ENCODE results near the gene ADGRL2. TPM values are rescaled to one million over a fixed set of nuclear protein-coding genes. Genes with fewer than 3 reads are reported as not detected.

ADGRL2 gene
- total and polyA plus RNA-seq, 2 of the 4 experiments (the other 2 are of a cell fraction) = 17.0 to 42.7 TPM

DNA sequence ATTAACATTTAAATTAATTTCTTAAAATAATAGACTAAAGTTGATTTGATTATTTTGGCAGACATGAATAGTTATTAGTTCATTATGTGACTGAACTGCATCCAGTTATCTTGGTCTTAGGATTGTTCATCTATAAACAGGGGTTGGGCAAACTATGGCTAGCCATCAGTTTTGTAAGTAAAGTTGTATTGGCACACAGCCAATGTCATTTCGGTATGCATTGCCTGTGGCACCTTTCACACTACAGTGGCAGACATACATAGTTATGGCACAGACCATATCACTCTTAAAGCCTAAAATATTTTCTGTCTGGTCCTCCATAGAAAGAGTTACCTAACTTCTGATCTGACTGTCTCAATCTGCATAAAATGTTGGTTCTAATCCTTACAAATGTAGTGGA is 27.2 kb downstream of the ADGRL2 start:
- intact Hi-C loops (cut with micrococcal nuclease) = no loop called here
- no peak overlapping the region for H3K4ac ChIP-seq (ENCODE audit: low read depth, low read length)
- H3K4me3 ChIP-seq (ENCODE audit: insufficient read depth, low read depth, low read length) = no peak overlapping the region
- dilution Hi-C loops (cut with HindIII; ENCODE audit: low sequenced_read_pairs, unreplicated experiment) = no loop called here
- H4K5ac ChIP-seq (ENCODE audit: low read depth, low read length) = no peak overlapping the region
- no peaks in the 10 kb centered on the region for H3K27me3 ChIP-seq (ENCODE audit: control insufficient read depth, insufficient read depth, low read length)
- TF ChIP-seq MAZ (IDR thresholded peaks at IDR 0.05; ENCODE audit: borderline replicate concordance, low read depth, low read length) (no peak), MAFK (IDR thresholded peaks at IDR 0.05; ENCODE audit: low read depth, low read length) (no peak), CHD1 (IDR thresholded peaks at IDR 0.05; ENCODE audit: low read depth, low read length) (no peak), NFE2L2 (IDR thresholded peaks at IDR 0.05; ENCODE audit: low read depth, low read length) (no peak), FOS (IDR thresholded peaks at IDR 0.05; ENCODE audit: low read depth, low read length) (no peak), BHLHE40 (IDR thresholded peaks at IDR 0.05; ENCODE audit: low read depth, low read length) (no peak), RAD21 (IDR thresholded peaks at IDR 0.05; ENCODE audit: low read length) (no peak), POLR2A (IDR thresholded peaks at IDR 0.05; ENCODE audit: low read depth, low read length) (no peak), RFX5 (IDR thresholded peaks at IDR 0.05; ENCODE audit: low read depth, low read length) (no peak), RCOR1 (IDR thresholded peaks at IDR 0.05; ENCODE audit: insufficient replicate concordance, low read length) (no peak), SMC3 (IDR thresholded peaks at IDR 0.05; ENCODE audit: low read depth, low read length) (no peak), MXI1 (IDR thresholded peaks at IDR 0.05; ENCODE audit: borderline replicate concordance, low read depth, low read length) (no peak), CEBPB (IDR thresholded peaks at IDR 0.05; ENCODE audit: low read depth, low read length) (no peak)
- TF ChIP-seq, protein P1, sequence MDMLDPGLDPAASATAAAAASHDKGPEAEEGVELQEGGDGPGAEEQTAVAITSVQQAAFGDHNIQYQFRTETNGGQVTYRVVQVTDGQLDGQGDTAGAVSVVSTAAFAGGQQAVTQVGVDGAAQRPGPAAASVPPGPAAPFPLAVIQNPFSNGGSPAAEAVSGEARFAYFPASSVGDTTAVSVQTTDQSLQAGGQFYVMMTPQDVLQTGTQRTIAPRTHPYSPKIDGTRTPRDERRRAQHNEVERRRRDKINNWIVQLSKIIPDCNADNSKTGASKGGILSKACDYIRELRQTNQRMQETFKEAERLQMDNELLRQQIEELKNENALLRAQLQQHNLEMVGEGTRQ (IDR thresholded peaks at IDR 0.05; ENCODE audit: low read depth, low read length) = no peak
- TF ChIP-seq, protein P2, sequence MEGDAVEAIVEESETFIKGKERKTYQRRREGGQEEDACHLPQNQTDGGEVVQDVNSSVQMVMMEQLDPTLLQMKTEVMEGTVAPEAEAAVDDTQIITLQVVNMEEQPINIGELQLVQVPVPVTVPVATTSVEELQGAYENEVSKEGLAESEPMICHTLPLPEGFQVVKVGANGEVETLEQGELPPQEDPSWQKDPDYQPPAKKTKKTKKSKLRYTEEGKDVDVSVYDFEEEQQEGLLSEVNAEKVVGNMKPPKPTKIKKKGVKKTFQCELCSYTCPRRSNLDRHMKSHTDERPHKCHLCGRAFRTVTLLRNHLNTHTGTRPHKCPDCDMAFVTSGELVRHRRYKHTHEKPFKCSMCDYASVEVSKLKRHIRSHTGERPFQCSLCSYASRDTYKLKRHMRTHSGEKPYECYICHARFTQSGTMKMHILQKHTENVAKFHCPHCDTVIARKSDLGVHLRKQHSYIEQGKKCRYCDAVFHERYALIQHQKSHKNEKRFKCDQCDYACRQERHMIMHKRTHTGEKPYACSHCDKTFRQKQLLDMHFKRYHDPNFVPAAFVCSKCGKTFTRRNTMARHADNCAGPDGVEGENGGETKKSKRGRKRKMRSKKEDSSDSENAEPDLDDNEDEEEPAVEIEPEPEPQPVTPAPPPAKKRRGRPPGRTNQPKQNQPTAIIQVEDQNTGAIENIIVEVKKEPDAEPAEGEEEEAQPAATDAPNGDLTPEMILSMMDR (conservative IDR thresholded peaks at IDR 0.05; ENCODE audit: low read depth, low read length) = no peak
- TF ChIP-seq, protein P3, sequence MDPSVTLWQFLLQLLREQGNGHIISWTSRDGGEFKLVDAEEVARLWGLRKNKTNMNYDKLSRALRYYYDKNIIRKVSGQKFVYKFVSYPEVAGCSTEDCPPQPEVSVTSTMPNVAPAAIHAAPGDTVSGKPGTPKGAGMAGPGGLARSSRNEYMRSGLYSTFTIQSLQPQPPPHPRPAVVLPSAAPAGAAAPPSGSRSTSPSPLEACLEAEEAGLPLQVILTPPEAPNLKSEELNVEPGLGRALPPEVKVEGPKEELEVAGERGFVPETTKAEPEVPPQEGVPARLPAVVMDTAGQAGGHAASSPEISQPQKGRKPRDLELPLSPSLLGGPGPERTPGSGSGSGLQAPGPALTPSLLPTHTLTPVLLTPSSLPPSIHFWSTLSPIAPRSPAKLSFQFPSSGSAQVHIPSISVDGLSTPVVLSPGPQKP (IDR thresholded peaks at IDR 0.05; ENCODE audit: borderline replicate concordance, low read depth, low read length) = no peak
- ChIA-PET CTCF (interaction anchor here (0.7 kb wide), 1 partner anchor 1050 kb away, joined by 6 read pairs; no protein-coding TSS in a partner anchor), POLR2A (ENCODE audit: unreplicated experiment) (no interaction called here)
- no peak overlapping the region for H2AK5ac ChIP-seq (ENCODE audit: low read depth, low read length)
- H4K8ac ChIP-seq (ENCODE audit: low read depth in 2 of 2, low read length in 2 of 2) = no peak overlapping the region
- no CpG with 5 or more reads among the region's 1 CpG for WGBS, 2 experiments (ENCODE audit: extremely low coverage in 2 of 2, insufficient read length in 1 of 2)
- no peak overlapping the region for H3K4me2 ChIP-seq (ENCODE audit: low read depth, low read length)
- BruUV-seq (replicated peaks) = no TSS peak
- H3K56ac ChIP-seq (ENCODE audit: extremely low read depth, insufficient read depth, low read length) = no peak overlapping the region
- in situ Hi-C loops (cut with MboI; ENCODE audit: low sequenced_read_pairs) = no loop called here
- H3K9me3 ChIP-seq (ENCODE audit: control insufficient read depth, insufficient read depth, low read length) = no peaks in the 10 kb centered on the region
- H3K4me1 ChIP-seq (ENCODE audit: control insufficient read depth, insufficient read depth, low read length) = peaks cover 1% of the 10 kb centered on the region; the same call in 1 of the 2 replicates
- no peaks in the 10 kb centered on the region for H3K79me1 ChIP-seq (ENCODE audit: low read depth in 1 of 2, low read length in 2 of 2)
- H3K36me3 ChIP-seq (ENCODE audit: control insufficient read depth, insufficient read depth, low read length) = no peaks in the 10 kb centered on the region
- H3K9ac ChIP-seq (ENCODE audit: low read depth, low read length) = no peak overlapping the region
- DNase-seq (no peak), ATAC-seq (ENCODE audit: low read depth) (no peak)
- no peak overlapping the region for H2BK15ac ChIP-seq (ENCODE audit: low read depth, low read length)
- no peak overlapping the region for H2AK9ac ChIP-seq (replicated peaks; ENCODE audit: low read depth, low read length, poor library complexity)
- no peaks in the 10 kb centered on the region for H3K9me1 ChIP-seq (ENCODE audit: insufficient read depth, low read length)
- H3K14ac ChIP-seq (replicated peaks; ENCODE audit: low read depth, low read length) = no peak overlapping the region
- H3K18ac ChIP-seq (ENCODE audit: low read depth, low read length) = no peak overlapping the region
- H3K27ac ChIP-seq (ENCODE audit: insufficient read depth, low read length) = no peak overlapping the region
- no peaks in the 10 kb centered on the region for H4K20me1 ChIP-seq (ENCODE audit: insufficient read depth, low read length)
- H2AFZ ChIP-seq (replicated peaks; ENCODE audit: low read length, poor library complexity) = no peak overlapping the region
- H2BK5ac ChIP-seq (ENCODE audit: low read depth, low read length, poor library complexity, severe bottlenecking) = no peak overlapping the region
- H4K91ac ChIP-seq (ENCODE audit: insufficient read depth, low read depth, low read length) = no peak overlapping the region
- H3K23ac ChIP-seq (ENCODE audit: low read depth, low read length) = no peak overlapping the region
- H2BK20ac ChIP-seq (ENCODE audit: low read depth, low read length) = no peak overlapping the region
- H2BK120ac ChIP-seq (ENCODE audit: low read depth, low read length) = no peak overlapping the region

Data from IMR-90 (cell line).